ENCODE data around the gene ALDH8A1. TPM values are rescaled to one million over a fixed set of nuclear protein-coding genes. Genes with fewer than 3 reads are reported as not detected.

The ALDH8A1 gene
- total and polyA plus RNA-seq, 8 donors, result 0.12 to 3.3 (median 0.45) TPM; not detected in 5

GRCh38 chr6:134983823-134984222 is 33.9 kb upstream of the ALDH8A1 start:
- Histone ChIP-seq H3K9me3 (no peaks in the 10 kb centered on the region), H3K27ac (no peak overlapping the region), H3K4me3 (no peak overlapping the region), H3K36me3 (peaks cover 16 to 77% (median 66%) of the 10 kb centered on the region in 4 donors), H3K27me3 (no peaks in the 10 kb centered on the region), H3K4me1 (peaks cover 0 to 11% (median 0%) of the 10 kb centered on the region in 4 donors)
- peak in 1 of 2 donors; percentile 29 for DNase-seq
- WGBS, 5 donors, result 30 to 73% (median 50%) methylated on average over 2 of the region's 2 CpGs
- intact Hi-C loops (cut with DNase I; ENCODE audit: low total_unique reads), result no loop called here
- TF ChIP-seq POLR2AphosphoS5 (IDR thresholded peaks at IDR 0.05), result peak in 1 of 3 donors; percentile 66
- no peak for TF ChIP-seq CTCF (IDR thresholded peaks at IDR 0.05)

GRCh38 chr6:134982161-134982560 is 32.3 kb upstream of the ALDH8A1 start:
- H3K4me1 ChIP-seq, result peaks cover 0 to 11% (median 0%) of the 10 kb centered on the region in 4 donors
- intact Hi-C loops (cut with DNase I; ENCODE audit: low total_unique reads), result no loop called here
- H3K36me3 ChIP-seq, result peaks cover 16 to 81% (median 74%) of the 10 kb centered on the region in 4 donors
- no peaks in the 10 kb centered on the region for H3K9me3 ChIP-seq
- TF ChIP-seq EP300 (IDR thresholded peaks at IDR 0.05), result no peak
- no peak for TF ChIP-seq CTCF (IDR thresholded peaks at IDR 0.05)
- no peak for TF ChIP-seq POLR2A (IDR thresholded peaks at IDR 0.05)
- TF ChIP-seq POLR2AphosphoS5 (IDR thresholded peaks at IDR 0.05), result no peak
- no peaks in the 10 kb centered on the region for H3K27me3 ChIP-seq
- H3K27ac ChIP-seq, result no peak overlapping the region
- DNase-seq, result no peak
- H3K4me3 ChIP-seq, result no peak overlapping the region
- 70 to 86% (median 74%) methylated on average over 3 of the region's 3 CpGs for WGBS, 5 donors

- H3K36me3 ChIP-seq, result peaks cover 16 to 82% (median 77%) of the 10 kb centered on the region in 4 donors
- H3K4me1 ChIP-seq, result peaks cover 0 to 11% (median 0%) of the 10 kb centered on the region in 4 donors
- H3K9me3 ChIP-seq, result no peaks in the 10 kb centered on the region
- H3K27ac ChIP-seq, result no peak overlapping the region
- TF ChIP-seq POLR2A (IDR thresholded peaks at IDR 0.05), result no peak
- no peak for TF ChIP-seq EP300 (IDR thresholded peaks at IDR 0.05)
- no peak for TF ChIP-seq CTCF (IDR thresholded peaks at IDR 0.05)
- no peak for TF ChIP-seq POLR2AphosphoS5 (IDR thresholded peaks at IDR 0.05)
- no peaks in the 10 kb centered on the region for H3K27me3 ChIP-seq
- intact Hi-C loops (cut with DNase I; ENCODE audit: low total_unique reads), result no loop called here
- DNase-seq, result no peak
- no peak overlapping the region for H3K4me3 ChIP-seq
- 60 to 83% (median 65%) methylated on average over 1 of the region's 1 CpG for WGBS, 5 donors
Observed at GRCh38 chr6:134980846-134981245, 30.9 kb upstream of the ALDH8A1 start.

GRCh38 chr6:134979142-134979541 is 29.2 kb upstream of the ALDH8A1 start:
- H3K36me3 ChIP-seq, result peaks cover 9 to 80% (median 68%) of the 10 kb centered on the region in 4 donors
- H3K4me1 ChIP-seq, result peaks cover 0 to 8% (median 0%) of the 10 kb centered on the region in 4 donors
- H3K4me3 ChIP-seq, result no peak overlapping the region
- DNase-seq, result no peak
- no peak overlapping the region for H3K27ac ChIP-seq
- no peaks in the 10 kb centered on the region for H3K9me3 ChIP-seq
- no peaks in the 10 kb centered on the region for H3K27me3 ChIP-seq
- intact Hi-C loops (cut with DNase I; ENCODE audit: low total_unique reads), result no loop called here
- TF ChIP-seq POLR2AphosphoS5 (IDR thresholded peaks at IDR 0.05), result no peak
- no peak for TF ChIP-seq POLR2A (IDR thresholded peaks at IDR 0.05)
- no peak for TF ChIP-seq CTCF (IDR thresholded peaks at IDR 0.05)
- TF ChIP-seq EP300 (IDR thresholded peaks at IDR 0.05), result no peak
- WGBS, 5 donors, result 86 to 95% (median 90%) methylated on average over 6 of the region's 6 CpGs

All from stomach (tissue), 9 donors.